CMK (cell line): Measurements from ENCODE around the gene OARD1.
"Not testable (repeated sequence)": the region's sequence is repeated elsewhere in the genome, so short reads cannot be mapped to it uniquely, and the experiment has no call there.

Experiments
- DNase-seq: peaks from one replicate; pipeline ENCODE4 v3.0.0-alpha.2; 2010; ENCODE audit warnings: low read depth

OARD1 gene

GRCh38 chr6:41025966-41026530 lies 46.1 kb downstream of the OARD1 start:
- no peak for DNase-seq

- no peak for DNase-seq
Measured at GRCh38 chr6:41023114-41023513, 49.0 kb downstream of the OARD1 start.

DNA sequence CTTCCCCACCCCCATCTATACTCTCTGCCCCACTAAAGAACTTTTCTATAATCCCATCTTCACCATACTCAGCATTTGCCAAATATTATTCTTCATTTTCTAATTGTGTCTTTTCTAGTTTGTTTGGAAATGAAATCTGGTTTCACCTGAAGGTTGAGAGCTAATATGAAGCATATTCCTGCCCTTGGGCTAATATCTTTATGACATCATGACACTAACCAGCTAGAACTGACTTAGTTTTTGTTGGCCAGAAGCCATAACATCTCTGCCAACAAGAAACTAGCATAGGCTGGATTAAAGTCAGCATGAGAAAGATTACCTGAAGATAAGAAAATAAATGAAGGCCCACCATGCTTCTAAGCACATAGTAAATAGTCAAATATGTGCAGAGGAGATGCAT lies 49.9 kb downstream of the OARD1 start:
- DNase-seq = no peak

DNA sequence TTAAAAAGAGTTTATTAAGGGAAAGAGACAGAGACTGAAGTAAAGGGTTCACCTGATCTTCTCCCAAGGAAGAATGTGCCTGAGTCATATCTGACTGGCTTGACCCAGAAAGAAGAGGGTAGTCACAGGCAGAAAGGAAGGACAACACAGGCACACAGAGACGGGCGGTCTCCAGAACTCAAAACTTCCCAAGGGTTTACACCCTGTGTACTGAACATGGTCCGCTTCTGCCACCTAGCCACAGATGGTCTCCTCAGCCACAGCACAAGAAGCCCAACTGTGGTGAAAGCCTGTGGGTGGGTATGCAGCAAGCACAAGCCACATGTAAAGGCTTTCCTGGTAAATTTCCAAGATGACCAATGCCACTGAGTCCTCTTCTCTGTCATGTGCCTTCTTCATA lies 50.3 kb downstream of the OARD1 start:
- DNase-seq = no peak

- no peak for DNase-seq
Measured at GRCh38 chr6:41017663-41018062, 54.5 kb downstream of the OARD1 start.

- DNase-seq = not testable (repeated sequence)
Measured at GRCh38 chr6:41015860-41016259, 56.3 kb downstream of the OARD1 start.

DNA sequence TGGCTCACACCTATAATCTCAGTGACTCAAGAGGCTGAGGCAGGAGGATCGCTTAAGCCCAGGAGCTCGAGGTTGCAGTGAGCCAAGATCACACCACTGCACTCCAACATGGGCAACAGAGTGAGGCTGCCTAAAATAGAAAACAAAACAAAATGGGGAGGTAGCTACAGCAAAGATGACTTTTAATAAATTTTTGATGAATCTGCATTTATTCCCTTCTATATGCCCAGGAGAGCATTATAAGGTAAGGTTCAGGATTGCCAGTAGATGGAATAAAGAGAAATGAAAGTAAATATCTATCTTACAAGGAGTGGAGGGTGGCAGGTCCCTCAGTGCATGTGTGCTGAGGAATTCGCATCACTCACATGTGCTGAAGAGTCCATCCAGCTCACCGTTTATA lies 57.4 kb downstream of the OARD1 start:
- DNase-seq = no peak
